Esophagus squamous epithelium (tissue), 5 donors: ENCODE measurements around the gene DOCK2. TPM values are rescaled to one million over a fixed set of nuclear protein-coding genes. Genes with fewer than 3 reads are reported as not detected.

Experiments
- DNase-seq: peaks from one replicate; lab custom pipeline; 2025; lab: John Stamatoyannopoulos, UW
- H3K27ac ChIP-seq, 4 donors: fragments of 200-600 bp; sonication (generic); one replicate each; pipeline ENCODE4 v1.5.1; 2016 to 2019; ENCODE audit warnings: mild to moderate bottlenecking in 1 of 4
- H3K27me3 ChIP-seq, 4 donors: fragments of 200-600 bp; sonication (generic); 1 replicate in 3 of 4; 2 replicates in 1 of 4; pipeline versions ENCODE4 v1.5.1 to v1.6.0; 2017 to 2021; ENCODE audit warnings: antibody characterized with exemption in 1 of 4
- H3K36me3 ChIP-seq, 3 donors: fragments of 200-600 bp; sonication (generic); one replicate each; pipeline ENCODE4 v1.5.1; 2016 to 2019
- H3K4me1 ChIP-seq, 3 donors: fragments of 200-600 bp; sonication (generic); one replicate each; pipeline ENCODE4 v1.5.1; 2017 to 2019
- H3K4me3 ChIP-seq, 4 donors: fragments of 200-600 bp; sonication (generic); 1 replicate in 3 of 4; 2 replicates in 1 of 4; pipeline ENCODE4 v1.5.1; 2016 to 2019; ENCODE audit warnings: mild to moderate bottlenecking in 2 of 4, moderate library complexity in 1 of 4
- H3K9me3 ChIP-seq, 3 donors: fragments of 200-600 bp; sonication (generic); one replicate each; pipeline ENCODE4 v1.5.1; 2016 to 2019
- CTCF ChIP-seq, 6 experiments: fragments of 450-650 bp in 4 of 6; fragments of 200-600 bp in 2 of 6; sonication (generic) in 2 of 6; IDR thresholded peaks; one replicate each; pipeline ENCODE4 v1.5.1; 2016 to 2019; ENCODE audit warnings: antibody characterized with exemption in 6 of 6, mild to moderate bottlenecking in 4 of 6, moderate library complexity in 4 of 6
- POLR2A ChIP-seq, 4 donors: fragments of 450-650 bp; IDR thresholded peaks; one replicate each; pipeline ENCODE4 v1.6.1; 2017; ENCODE audit warnings: antibody characterized with exemption in 4 of 4, mild to moderate bottlenecking in 4 of 4, moderate library complexity in 3 of 4
- WGBS, 2 donors: methylation state at CpG; one replicate each; pipeline ENCODE4 v1.1.5; 2018; 5-methylcytosine and 5-hydroxymethylcytosine counted together
- intact Hi-C: fragments of 100-400 bp; cut with DNase I; formaldehyde crosslinking; loops from one replicate; pipeline ENCODE4 v1.15.0; 2022
- total RNA-seq, 4 donors: library from RNA; depleted of rRNA; stranded (reverse); fragments of >200 nt; gene quantifications; one replicate each; pipeline ENCODE4 v1.1.0, GENCODE V29; 2016
- donor health status: DM: yes; HTN: yes; CAD: no.

DOCK2 gene
- total RNA-seq, 4 donors from 2014 or later = 4.1 to 14.5 (median 10.0) TPM

GRCh38 chr5:170105642-170106611 lies 468.9 kb downstream of the DOCK2 start, which contains the start of gene FOXI1:
FOXI1 (plus strand) TSS chr5:170105897; CDS start chr5:170105958, 61 bp downstream.
- intact Hi-C loops = loop anchor here (10.0 kb wide), 1 partner anchor 319 kb away; no protein-coding TSS in a partner anchor
- Histone ChIP-seq H3K36me3 (no peaks in the 10 kb centered on the region), H3K27ac (no peak within 1 kb of the TSS), H3K9me3 (no peaks in the 10 kb centered on the region), H3K4me1 (peaks cover 0 to 3% (median 0%) of the 10 kb centered on the region in 3 donors), H3K4me3 (no peak within 1 kb of the TSS), H3K27me3 (peaks cover 0 to 17% (median 0%) of the 10 kb centered on the region in 4 donors)
- 33 to 45% methylated on average over 11 to 12 of the region's 53 CpGs for WGBS, 2 donors
- no peak for DNase-seq
- TF ChIP-seq CTCF (IDR thresholded peaks at IDR 0.05) = no peak

- Histone ChIP-seq H3K9me3 (no peaks in the 10 kb centered on the region), H3K4me1 (peaks cover 0 to 3% (median 0%) of the 10 kb centered on the region in 3 donors), H3K36me3 (no peaks in the 10 kb centered on the region), H3K27me3 (peaks cover 0 to 17% (median 0%) of the 10 kb centered on the region in 4 donors), H3K27ac (no peak overlapping the region), H3K4me3 (no peak overlapping the region)
- 87 to 88% methylated on average over 2 of the region's 2 CpGs for WGBS, 2 donors
- TF ChIP-seq POLR2A (IDR thresholded peaks at IDR 0.05) (no peak), CTCF (IDR thresholded peaks at IDR 0.05) (no peak)
- DNase-seq = no peak
- intact Hi-C loops = loop anchor here (10.0 kb wide), 1 partner anchor 317 kb away; no protein-coding TSS in a partner anchor
These were observed 470.6 kb downstream of the DOCK2 start for GRCh38 chr5:170107674-170108073.

- intact Hi-C loops = loop anchor here (10.0 kb wide), 1 partner anchor 316 kb away; no protein-coding TSS in a partner anchor
- Histone ChIP-seq H3K36me3 (no peaks in the 10 kb centered on the region), H3K27ac (no peak overlapping the region), H3K4me1 (peaks cover 0 to 3% (median 0%) of the 10 kb centered on the region in 3 donors), H3K27me3 (peaks cover 0 to 17% (median 0%) of the 10 kb centered on the region in 4 donors), H3K4me3 (no peak overlapping the region), H3K9me3 (no peaks in the 10 kb centered on the region)
- no peak for DNase-seq
- 70 to 83% methylated on average over 2 to 3 of the region's 12 CpGs for WGBS, 2 donors
- no peak for TF ChIP-seq CTCF (IDR thresholded peaks at IDR 0.05)
- no peak for TF ChIP-seq POLR2A (IDR thresholded peaks at IDR 0.05)
These were observed 471.3 kb downstream of the DOCK2 start for GRCh38 chr5:170108266-170108785.

- Histone ChIP-seq H3K4me3 (no peak overlapping the region), H3K9me3 (no peaks in the 10 kb centered on the region), H3K27me3 (peaks cover 0 to 15% (median 0%) of the 10 kb centered on the region in 4 donors), H3K4me1 (peaks cover 0 to 3% (median 0%) of the 10 kb centered on the region in 3 donors), H3K36me3 (no peaks in the 10 kb centered on the region), H3K27ac (no peak overlapping the region)
- intact Hi-C loops = loop anchor here (10.0 kb wide), 1 partner anchor 315 kb away; no protein-coding TSS in a partner anchor
- TF ChIP-seq POLR2A (IDR thresholded peaks at IDR 0.05) (no peak), CTCF (IDR thresholded peaks at IDR 0.05) (no peak)
- no peak for DNase-seq
- WGBS, 2 donors = 82 to 90% methylated on average over 4 to 6 of the region's 7 CpGs
These were observed 472.3 kb downstream of the DOCK2 start for GRCh38 chr5:170109059-170110031.
